K562 (cell line): ENCODE data around the gene ARID5B. TPM values are rescaled to one million over a fixed set of nuclear protein-coding genes. Genes with fewer than 3 reads are reported as not detected.

Experiments used
- ATAC-seq: fragments of 200-7000 bp; cut with Tn5 transposase; 3 replicates; pipeline ENCODE4 v1.9.1; 2020; ENCODE audit warnings: moderate library complexity
- BruUV-seq: library from RNA; stranded (reverse); fragments of 400-500 nt; replicated peaks from 2 replicates; lab custom pipeline; 2021; lab: Mats Ljungman, UMichigan
- CTCF ChIA-PET: fragments of 300-600 bp; formaldehyde crosslinking; extraction: SDS; loops from one replicate; lab custom pipeline; 2021; ENCODE audit warnings: low intra/inter-chr PET ratio; lab: Yijun Ruan, JAX
- POLR2A ChIA-PET: fragments of 300-600, 350-650 bp; sonication (Branson Sonifier 250); formaldehyde crosslinking; extraction: SDS; loops from one replicate; lab custom pipeline; 2021; ENCODE audit warnings: antibody characterized with exemption, inconsistent platforms; lab: Yijun Ruan, JAX
- DNase-seq, 4 experiments: peaks; one replicate each; pipeline versions ENCODE4 v3.0.0 to v3.0.0-alpha.2; 2011 to 2018; ENCODE audit warnings: low spot score in 3 of 4, mixed read lengths in 3 of 4; ENCODE audit errors: extremely low read depth in 1 of 4
- FAIRE-seq: peaks from 2 replicates; lab custom pipeline; 2011; peaks lifted over from hg19 to GRCh38; lab: Jason Lieb, UNC
- H2AFZ ChIP-seq: 2 replicates; pipeline ENCODE4 v1.6.0; 2011; ENCODE audit warnings: low read depth, low read length, control low read depth, inconsistent platforms
- H3K27ac ChIP-seq: fragments of 200-600 bp; 3 replicates; pipeline ENCODE4 v1.8.0; 2011; ENCODE audit warnings: low read depth, mild to moderate bottlenecking, control low read depth, inconsistent platforms, low read length, moderate library complexity, mixed read lengths; ENCODE audit errors: extremely low read depth
- H3K27me3 ChIP-seq, 2 experiments: fragments of 300-600 bp in 1 of 2; 2 replicates in 1 of 2; 3 replicates in 1 of 2; pipeline versions ENCODE4 v1.6.0 to v1.8.0; 2011; ENCODE audit warnings: inconsistent platforms in 2 of 2, low read length in 2 of 2, mild to moderate bottlenecking in 1 of 2, mixed read lengths in 1 of 2, moderate library complexity in 1 of 2; ENCODE audit not compliant: control insufficient read depth in 2 of 2, insufficient read depth in 2 of 2
- H3K36me3 ChIP-seq: fragments of 300-600 bp; 3 replicates; pipeline ENCODE4 v1.8.0; 2011; ENCODE audit warnings: mild to moderate bottlenecking, low read length, inconsistent platforms; ENCODE audit not compliant: control insufficient read depth, insufficient read depth
- H3K4me1 ChIP-seq, 2 experiments: fragments of 200-600 bp in 1 of 2; replicated peaks in 1 of 2; 2 replicates in 1 of 2; 3 replicates in 1 of 2; pipeline versions ENCODE4 v1.5.1 to v1.8.0; 2011; ENCODE audit warnings: inconsistent platforms in 2 of 2, low read length in 2 of 2, mild to moderate bottlenecking in 1 of 2, mixed read lengths in 1 of 2, moderate library complexity in 1 of 2; ENCODE audit not compliant: control insufficient read depth in 2 of 2, insufficient read depth in 2 of 2
- H3K4me2 ChIP-seq: 2 replicates; pipeline ENCODE4 v1.6.1; 2011; ENCODE audit warnings: low read length, control low read depth, inconsistent platforms, mixed read lengths; ENCODE audit not compliant: insufficient read depth
- H3K4me3 ChIP-seq: fragments of 200-600 bp; sonication (generic), shearing (Covaris generic); 2 replicates; pipeline ENCODE4 v1.5.1; 2016; ENCODE audit warnings: control low read depth, inconsistent platforms
- H3K79me2 ChIP-seq: fragments of 200-600 bp; 3 replicates; pipeline ENCODE4 v1.8.0; 2011; ENCODE audit warnings: low read length, inconsistent platforms; ENCODE audit not compliant: control insufficient read depth, insufficient read depth
- H3K9ac ChIP-seq, 2 experiments: 2 replicates each; pipeline versions ENCODE4 v1.6.0 to v1.6.1; 2011; ENCODE audit warnings: low read depth in 2 of 2, low read length in 2 of 2, control low read depth in 1 of 2, inconsistent platforms in 1 of 2, mild to moderate bottlenecking in 1 of 2, mixed read lengths in 1 of 2; ENCODE audit not compliant: insufficient read depth in 1 of 2
- H3K9me1 ChIP-seq: one replicate; pipeline ENCODE4 v1.6.0; 2011; ENCODE audit warnings: inconsistent platforms, mild to moderate bottlenecking, low read length, moderate library complexity; ENCODE audit not compliant: control insufficient read depth, insufficient read depth
- H3K9me3 ChIP-seq: replicated peaks from 2 replicates; pipeline ENCODE4 v1.5.1; 2011; ENCODE audit warnings: low read depth, low read length, inconsistent platforms; ENCODE audit not compliant: control insufficient read depth, insufficient read depth
- H4K20me1 ChIP-seq: replicated peaks from 2 replicates; pipeline ENCODE4 v1.6.1; 2011; ENCODE audit warnings: low read length, inconsistent platforms, mixed read lengths; ENCODE audit not compliant: control insufficient read depth, insufficient read depth
- IFI16 ChIP-seq: fragments of 250-450 bp; sonication (Bioruptor Pico); IDR thresholded peaks from 2 replicates; pipeline ENCODE4 v2.1.2; 2022; ENCODE audit warnings: mild to moderate bottlenecking, inconsistent platforms
- JUN ChIP-seq, 2 experiments: sonication (generic) in 1 of 2; formaldehyde crosslinking in 1 of 2; IDR thresholded peaks; 2 replicates each; pipeline versions ENCODE4 v1.6.1 to v1.8.0; 2012 to 2022; ENCODE audit warnings: borderline replicate concordance in 2 of 2, mild to moderate bottlenecking in 2 of 2, improper control_type of control experiment in 1 of 2, low read depth in 1 of 2, low read length in 1 of 2, missing genetic modification reagents in 1 of 2
- MCM7 ChIP-seq, 2 experiments: fragments of 450-650 bp; IDR thresholded peaks; 2 replicates each; pipeline ENCODE4 v1.6.1; 2016 to 2018
- POLR2H ChIP-seq: IDR thresholded peaks from 2 replicates; pipeline ENCODE4 v1.6.1; 2016; ENCODE audit warnings: missing genetic modification characterization, low read depth, mild to moderate bottlenecking, control low read depth, missing compliant biosample characterization, moderate library complexity
- RBBP5 ChIP-seq: fragments of 200-600 bp; sonication (generic); IDR thresholded peaks from 2 replicates; pipeline ENCODE4 v1.6.1; 2012; ENCODE audit warnings: borderline replicate concordance, mild to moderate bottlenecking, low read length, control low read depth, inconsistent platforms; ENCODE audit not compliant: insufficient read depth, poor library complexity, severe bottlenecking
- RBFOX2 ChIP-seq: fragments of 200-400 bp; formaldehyde crosslinking; IDR thresholded peaks from 2 replicates; pipeline ENCODE4 v1.6.1; 2017; ENCODE audit warnings: low read depth, mild to moderate bottlenecking, low read length, moderate library complexity
- RFX5 ChIP-seq: IDR thresholded peaks from 2 replicates; pipeline ENCODE4 v1.6.1; 2011; ENCODE audit warnings: low read depth, mild to moderate bottlenecking, improper control_type of control experiment, low read length
- SNIP1 ChIP-seq: fragments of 450-650 bp; IDR thresholded peaks from 2 replicates; pipeline ENCODE4 v1.7.1; 2017; ENCODE audit warnings: low read depth, mild to moderate bottlenecking
- SRSF9 ChIP-seq: fragments of 200-400 bp; formaldehyde crosslinking; IDR thresholded peaks from 2 replicates; pipeline ENCODE4 v1.6.1; 2017; ENCODE audit warnings: low read depth, low read length, borderline replicate concordance
- XRCC5 ChIP-seq: fragments of 200-400 bp; formaldehyde crosslinking; IDR thresholded peaks from 2 replicates; pipeline ENCODE4 v1.6.1; 2017; ENCODE audit warnings: low read depth, mild to moderate bottlenecking, low read length
- ZKSCAN3 ChIP-seq: fragments of 250-450 bp; sonication (Bioruptor Pico); IDR thresholded peaks from 2 replicates; pipeline ENCODE4 v1.4.0; 2020
- WGBS: fragments of 100-300 bp; shearing (Covaris generic); methylation state at CpG from one replicate; pipeline ENCODE4 v1.1.6; 2016; ENCODE audit warnings: low coverage, mixed read lengths; ENCODE audit not compliant: insufficient coverage; ENCODE audit errors: missing lambda C conversion rate; 5-methylcytosine and 5-hydroxymethylcytosine counted together
- in situ Hi-C: fragments of 300-500 bp; cut with MboI; formaldehyde crosslinking; loops from 4 replicates; pipeline ENCODE4 v1.15.0; 2018; ENCODE audit warnings: inconsistent platforms, mixed read lengths
- intact Hi-C: fragments of 100-400 bp; cut with micrococcal nuclease; formaldehyde crosslinking; loops from 2 replicates; pipeline ENCODE4 v1.14.2; 2022
- polyA plus RNA-seq, 8 experiments: library from polyadenylated mRNA; depleted of rRNA in 4 of 8; stranded (reverse) in 5 of 8; unstranded in 3 of 8; fragments of >200 nt; fragmentation: Nextera tagmentation in 2 of 8; fragmentation: Illumina TruSeq in 1 of 8; extraction: Ambion mirVana in 2 of 8; extraction: Trizol in 1 of 8; gene quantifications; 2 replicates each; pipeline versions ENCODE4 v1.2.1 to v1.2.3, GENCODE V29; 2011 to 2014; ENCODE audit warnings: inconsistent platforms in 1 of 8, missing spikeins in 1 of 8
- total RNA-seq, 7 experiments: library from RNA; depleted of rRNA in 6 of 7; stranded (reverse); fragments of >200 nt in 6 of 7; fragmentation: Illumina TruSeq in 2 of 7; extraction: Trizol in 2 of 7; gene quantifications; 2 replicates each; pipeline versions ENCODE4 v1.2.1 to v1.2.3, GENCODE V29; 2011 to 2021; ENCODE audit warnings: low replicate concordance in 1 of 7
- TF ChIP-seq, protein P1 (sequence below): fragments of 250-450 bp; sonication (Bioruptor Pico); IDR thresholded peaks from 2 replicates; pipeline ENCODE4 v1.9.0; 2021; ENCODE audit warnings: mild to moderate bottlenecking, inconsistent platforms
- TF ChIP-seq, protein P2 (sequence below), 2 experiments: fragments of 450-650 bp in 1 of 2; IDR thresholded peaks; 2 replicates each; pipeline ENCODE4 v1.6.1; 2011 to 2017; ENCODE audit warnings: low read depth in 2 of 2, antibody characterized with exemption in 1 of 2, borderline replicate concordance in 1 of 2, low read length in 1 of 2, mild to moderate bottlenecking in 1 of 2, mixed read lengths in 1 of 2; ENCODE audit not compliant: control insufficient read depth in 1 of 2
- TF ChIP-seq, protein P3 (sequence below): fragments of 250-450 bp; sonication (Bioruptor Pico); IDR thresholded peaks from 2 replicates; pipeline ENCODE4 v1.9.0; 2021; ENCODE audit warnings: mild to moderate bottlenecking

Gene ARID5B
- total and polyA plus RNA-seq, 9 of the 15 experiments (the other 6 are each of a cell fraction or from before 2014, with no cell fraction given): 0.48 to 1.6 (median 0.80) TPM

DNA sequence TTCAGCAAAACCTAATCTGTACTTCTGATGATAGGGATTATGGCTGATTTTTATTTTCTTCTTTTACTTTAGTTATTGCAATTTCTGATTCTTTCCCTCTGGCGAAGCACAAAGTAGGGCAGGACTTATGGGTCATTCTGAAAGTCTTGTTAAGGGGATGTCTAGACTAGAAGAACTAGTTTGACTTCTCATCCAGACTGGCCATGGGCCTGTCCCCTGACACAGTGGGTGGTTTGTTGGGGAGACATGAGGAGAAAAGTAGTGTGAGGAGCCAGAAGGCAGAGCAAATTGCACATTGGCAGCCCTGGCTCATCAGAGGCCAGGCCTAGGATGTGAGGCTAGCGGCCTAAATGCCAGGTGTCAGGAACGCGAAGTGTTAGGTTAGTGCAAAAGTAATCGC lies 214.3 kb downstream of the ARID5B start:
- H3K79me2 ChIP-seq: no peaks in the 10 kb centered on the region
- no peak for ATAC-seq
- TF ChIP-seq IFI16 (CRISPR knock-in tag) (no peak), ZKSCAN3 (no peak), JUN (IDR thresholded peaks at IDR 0.05; ENCODE audit: borderline replicate concordance, low read depth, low read length) (no peak), JUN (CRISPR knock-in tag; IDR thresholded peaks at IDR 0.05; ENCODE audit: borderline replicate concordance) (no peak), SRSF9 (no peak), MCM7 (IDR thresholded peaks at IDR 0.05) (no peak), POLR2H (tag) (no peak), RFX5 (no peak), SNIP1 (no peak), RBBP5 (no peak), RBFOX2 (no peak), XRCC5 (no peak)
- TF ChIP-seq, protein P1, sequence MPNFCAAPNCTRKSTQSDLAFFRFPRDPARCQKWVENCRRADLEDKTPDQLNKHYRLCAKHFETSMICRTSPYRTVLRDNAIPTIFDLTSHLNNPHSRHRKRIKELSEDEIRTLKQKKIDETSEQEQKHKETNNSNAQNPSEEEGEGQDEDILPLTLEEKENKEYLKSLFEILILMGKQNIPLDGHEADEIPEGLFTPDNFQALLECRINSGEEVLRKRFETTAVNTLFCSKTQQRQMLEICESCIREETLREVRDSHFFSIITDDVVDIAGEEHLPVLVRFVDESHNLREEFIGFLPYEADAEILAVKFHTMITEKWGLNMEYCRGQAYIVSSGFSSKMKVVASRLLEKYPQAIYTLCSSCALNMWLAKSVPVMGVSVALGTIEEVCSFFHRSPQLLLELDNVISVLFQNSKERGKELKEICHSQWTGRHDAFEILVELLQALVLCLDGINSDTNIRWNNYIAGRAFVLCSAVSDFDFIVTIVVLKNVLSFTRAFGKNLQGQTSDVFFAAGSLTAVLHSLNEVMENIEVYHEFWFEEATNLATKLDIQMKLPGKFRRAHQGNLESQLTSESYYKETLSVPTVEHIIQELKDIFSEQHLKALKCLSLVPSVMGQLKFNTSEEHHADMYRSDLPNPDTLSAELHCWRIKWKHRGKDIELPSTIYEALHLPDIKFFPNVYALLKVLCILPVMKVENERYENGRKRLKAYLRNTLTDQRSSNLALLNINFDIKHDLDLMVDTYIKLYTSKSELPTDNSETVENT (CRISPR knock-in tag): no peak
- TF ChIP-seq, protein P2, sequence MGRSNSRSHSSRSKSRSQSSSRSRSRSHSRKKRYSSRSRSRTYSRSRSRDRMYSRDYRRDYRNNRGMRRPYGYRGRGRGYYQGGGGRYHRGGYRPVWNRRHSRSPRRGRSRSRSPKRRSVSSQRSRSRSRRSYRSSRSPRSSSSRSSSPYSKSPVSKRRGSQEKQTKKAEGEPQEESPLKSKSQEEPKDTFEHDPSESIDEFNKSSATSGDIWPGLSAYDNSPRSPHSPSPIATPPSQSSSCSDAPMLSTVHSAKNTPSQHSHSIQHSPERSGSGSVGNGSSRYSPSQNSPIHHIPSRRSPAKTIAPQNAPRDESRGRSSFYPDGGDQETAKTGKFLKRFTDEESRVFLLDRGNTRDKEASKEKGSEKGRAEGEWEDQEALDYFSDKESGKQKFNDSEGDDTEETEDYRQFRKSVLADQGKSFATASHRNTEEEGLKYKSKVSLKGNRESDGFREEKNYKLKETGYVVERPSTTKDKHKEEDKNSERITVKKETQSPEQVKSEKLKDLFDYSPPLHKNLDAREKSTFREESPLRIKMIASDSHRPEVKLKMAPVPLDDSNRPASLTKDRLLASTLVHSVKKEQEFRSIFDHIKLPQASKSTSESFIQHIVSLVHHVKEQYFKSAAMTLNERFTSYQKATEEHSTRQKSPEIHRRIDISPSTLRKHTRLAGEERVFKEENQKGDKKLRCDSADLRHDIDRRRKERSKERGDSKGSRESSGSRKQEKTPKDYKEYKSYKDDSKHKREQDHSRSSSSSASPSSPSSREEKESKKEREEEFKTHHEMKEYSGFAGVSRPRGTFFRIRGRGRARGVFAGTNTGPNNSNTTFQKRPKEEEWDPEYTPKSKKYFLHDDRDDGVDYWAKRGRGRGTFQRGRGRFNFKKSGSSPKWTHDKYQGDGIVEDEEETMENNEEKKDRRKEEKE (IDR thresholded peaks at IDR 0.05; ENCODE audit: borderline replicate concordance in 1 of 2, control insufficient read depth in 1 of 2, low read depth in 2 of 2, low read length in 1 of 2): no peak
- TF ChIP-seq, protein P3, sequence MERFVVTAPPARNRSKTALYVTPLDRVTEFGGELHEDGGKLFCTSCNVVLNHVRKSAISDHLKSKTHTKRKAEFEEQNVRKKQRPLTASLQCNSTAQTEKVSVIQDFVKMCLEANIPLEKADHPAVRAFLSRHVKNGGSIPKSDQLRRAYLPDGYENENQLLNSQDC (CRISPR knock-in tag): no peak

More for the DNA sequence above, 214.3 kb downstream of the ARID5B start:
- DNase-seq (no peak), FAIRE-seq (no peak)
- Histone ChIP-seq H2AFZ (no peak overlapping the region), H3K36me3 (no peaks in the 10 kb centered on the region), H3K27me3 (no peaks in the 10 kb centered on the region), H3K27ac (no peak overlapping the region), H3K9me1 (no peaks in the 10 kb centered on the region), H3K4me2 (no peak overlapping the region), H3K4me1 (no peaks in the 10 kb centered on the region), H3K9me3 (no peaks in the 10 kb centered on the region), H4K20me1 (no peaks in the 10 kb centered on the region), H3K4me3 (no peak overlapping the region), H3K9ac (no peak overlapping the region)
- in situ Hi-C loops: loop anchor here (25.0 kb wide), 1 partner anchor 1646 kb away; no protein-coding TSS in a partner anchor
- ChIA-PET CTCF (no interaction called here), POLR2A (interaction anchor here (1.2 kb wide), 1 partner anchor 9 kb away, joined by 4 read pairs; no protein-coding TSS in a partner anchor)
- 19% methylated on average over 5 of the region's 5 CpGs for WGBS
- intact Hi-C loops: no loop called here
- BruUV-seq: no TSS peak
